Measurements from ENCODE around the gene TXNIP. TPM values are rescaled to one million over a fixed set of nuclear protein-coding genes. Genes with fewer than 3 reads are reported as not detected.

TXNIP gene
- total and polyA plus RNA-seq, 2 of the 4 experiments (the other 2 are of a cell fraction): 36.4 to 77.2 TPM

GRCh38 chr1:145967288-145967687 is 29.1 kb downstream of the TXNIP start:
- intact Hi-C loops (cut with micrococcal nuclease): no loop called here
- WGBS, 2 experiments (ENCODE audit: extremely low coverage in 2 of 2, insufficient read length in 1 of 2): no CpG with 5 or more reads among the region's 2 CpGs
- peaks cover 2% of the 10 kb centered on the region for H3K9me3 ChIP-seq (ENCODE audit: control insufficient read depth, insufficient read depth, low read length)
- TF ChIP-seq BHLHE40 (IDR thresholded peaks at IDR 0.05; ENCODE audit: low read depth, low read length) (no peak), MXI1 (IDR thresholded peaks at IDR 0.05; ENCODE audit: borderline replicate concordance, low read depth, low read length) (no peak), FOS (IDR thresholded peaks at IDR 0.05; ENCODE audit: low read depth, low read length) (no peak), MAFK (IDR thresholded peaks at IDR 0.05; ENCODE audit: low read depth, low read length) (no peak), RCOR1 (IDR thresholded peaks at IDR 0.05; ENCODE audit: insufficient replicate concordance, low read length) (no peak)
- H3K36me3 ChIP-seq (ENCODE audit: control insufficient read depth, insufficient read depth, low read length): no peaks in the 10 kb centered on the region
- H3K79me1 ChIP-seq (ENCODE audit: low read depth in 1 of 2, low read length in 2 of 2): peaks cover 3 to 23% of the 10 kb centered on the region in 2 experiments; a peak in 3 of 4 replicates
- H2BK5ac ChIP-seq (ENCODE audit: low read depth, low read length, poor library complexity, severe bottlenecking): no peak overlapping the region
- no peak overlapping the region for H2BK20ac ChIP-seq (ENCODE audit: low read depth, low read length)
- H2BK120ac ChIP-seq (ENCODE audit: low read depth, low read length): no peak overlapping the region
- in situ Hi-C loops (cut with MboI; ENCODE audit: low sequenced_read_pairs): loop anchor here (5.0 kb wide), 1 partner anchor 50 kb away; the partner anchor contains the start of gene PEX11B
- no peak for ATAC-seq (ENCODE audit: low read depth)
- ChIA-PET CTCF (no interaction called here), POLR2A (ENCODE audit: unreplicated experiment) (interaction anchor here (0.7 to 1.4 kb wide), 2 partner anchors 12 to 40 kb away, joined by 3 read pairs; partner anchors contain the start of gene RBM8A)
- no peak overlapping the region for H2BK15ac ChIP-seq (ENCODE audit: low read depth, low read length)
- H3K4me3 ChIP-seq (ENCODE audit: insufficient read depth, low read depth, low read length): no peak overlapping the region
- H3K56ac ChIP-seq (ENCODE audit: extremely low read depth, insufficient read depth, low read length): no peak overlapping the region
- no peak overlapping the region for H2AK5ac ChIP-seq (ENCODE audit: low read depth, low read length)
- H3K4me1 ChIP-seq (ENCODE audit: control insufficient read depth, insufficient read depth, low read length): peaks cover 14% of the 10 kb centered on the region
- no peak overlapping the region for H2AFZ ChIP-seq (replicated peaks; ENCODE audit: low read length, poor library complexity)
- dilution Hi-C loops (cut with HindIII; ENCODE audit: low sequenced_read_pairs, unreplicated experiment): no loop called here
- H4K8ac ChIP-seq (ENCODE audit: low read depth in 2 of 2, low read length in 2 of 2): no peak overlapping the region
- H4K20me1 ChIP-seq (ENCODE audit: insufficient read depth, low read length): no peaks in the 10 kb centered on the region
- H4K91ac ChIP-seq (ENCODE audit: insufficient read depth, low read depth, low read length): no peak overlapping the region
- no peak for DNase-seq
- no peak overlapping the region for H3K18ac ChIP-seq (ENCODE audit: low read depth, low read length)
- H4K5ac ChIP-seq (ENCODE audit: low read depth, low read length): no peak overlapping the region
- no peak overlapping the region for H3K27ac ChIP-seq (ENCODE audit: insufficient read depth, low read length)
- H2AK9ac ChIP-seq (replicated peaks; ENCODE audit: low read depth, low read length, poor library complexity): no peak overlapping the region
- no TSS peak for BruUV-seq (replicated peaks)
- no peak overlapping the region for H3K23ac ChIP-seq (ENCODE audit: low read depth, low read length)
- no peak overlapping the region for H3K4ac ChIP-seq (ENCODE audit: low read depth, low read length)
- H3K9me1 ChIP-seq (ENCODE audit: insufficient read depth, low read length): peaks cover 7% of the 10 kb centered on the region
- no peaks in the 10 kb centered on the region for H3K27me3 ChIP-seq (ENCODE audit: control insufficient read depth, insufficient read depth, low read length)
- H3K14ac ChIP-seq (replicated peaks; ENCODE audit: low read depth, low read length): no peak overlapping the region
- no peak overlapping the region for H3K4me2 ChIP-seq (ENCODE audit: low read depth, low read length)
- H3K9ac ChIP-seq (ENCODE audit: low read depth, low read length): no peak overlapping the region
